Breast epithelium (tissue), 3 donors: ENCODE data around the gene CBX8.

Experiments used
- POLR2A ChIP-seq: fragments of 450-650 bp; IDR thresholded peaks from one replicate; pipeline ENCODE4 v1.6.1; 2016; ENCODE audit warnings: antibody characterized with exemption, mild to moderate bottlenecking, moderate library complexity
- POLR2AphosphoS5 ChIP-seq, 3 donors: sonication (generic); formaldehyde crosslinking; IDR thresholded peaks; one replicate each; pipeline ENCODE4 v1.6.1; 2017; ENCODE audit warnings: antibody characterized with exemption in 3 of 3
- TF ChIP-seq, protein P1 (sequence below), 3 donors: fragments of 450-650 bp; IDR thresholded peaks; one replicate each; pipeline ENCODE4 v1.5.1; 2016 to 2017; ENCODE audit warnings: antibody characterized with exemption in 3 of 3, mild to moderate bottlenecking in 3 of 3, moderate library complexity in 3 of 3

DNA sequence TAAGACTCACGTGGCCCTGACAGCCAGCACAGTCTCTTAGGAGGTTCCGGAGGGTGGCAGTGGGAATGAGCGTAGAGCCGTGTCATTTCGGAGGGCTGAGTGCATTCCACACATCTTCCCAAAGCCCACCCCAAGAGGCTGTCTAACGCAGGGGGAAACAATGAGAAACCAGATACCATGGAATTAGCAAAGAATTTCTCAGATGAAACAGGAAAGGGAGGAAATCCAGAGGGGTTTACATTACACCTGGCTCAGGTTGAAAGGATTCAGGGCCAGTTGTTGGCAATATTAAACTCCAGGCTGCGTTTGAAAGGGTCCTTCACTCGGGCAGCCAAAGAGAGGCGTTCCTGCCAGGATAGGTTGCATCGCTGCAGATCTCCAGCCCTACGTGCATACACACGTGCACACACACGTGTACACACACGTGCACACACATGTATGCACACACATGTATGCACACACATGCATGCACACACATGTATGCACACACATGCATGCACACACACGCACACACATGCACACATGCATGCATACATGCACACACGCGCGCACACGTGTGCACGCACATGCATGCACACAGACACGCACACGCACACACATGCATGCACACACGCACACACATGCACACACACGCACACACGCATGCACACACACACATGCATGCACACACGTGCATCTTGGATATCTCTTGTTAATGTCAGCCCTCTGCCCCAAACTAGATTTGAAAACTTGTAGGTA lies 30.1 kb upstream of the CBX8 start:
- no peak for TF ChIP-seq POLR2AphosphoS5 (IDR thresholded peaks at IDR 0.05)
- TF ChIP-seq, protein P1, sequence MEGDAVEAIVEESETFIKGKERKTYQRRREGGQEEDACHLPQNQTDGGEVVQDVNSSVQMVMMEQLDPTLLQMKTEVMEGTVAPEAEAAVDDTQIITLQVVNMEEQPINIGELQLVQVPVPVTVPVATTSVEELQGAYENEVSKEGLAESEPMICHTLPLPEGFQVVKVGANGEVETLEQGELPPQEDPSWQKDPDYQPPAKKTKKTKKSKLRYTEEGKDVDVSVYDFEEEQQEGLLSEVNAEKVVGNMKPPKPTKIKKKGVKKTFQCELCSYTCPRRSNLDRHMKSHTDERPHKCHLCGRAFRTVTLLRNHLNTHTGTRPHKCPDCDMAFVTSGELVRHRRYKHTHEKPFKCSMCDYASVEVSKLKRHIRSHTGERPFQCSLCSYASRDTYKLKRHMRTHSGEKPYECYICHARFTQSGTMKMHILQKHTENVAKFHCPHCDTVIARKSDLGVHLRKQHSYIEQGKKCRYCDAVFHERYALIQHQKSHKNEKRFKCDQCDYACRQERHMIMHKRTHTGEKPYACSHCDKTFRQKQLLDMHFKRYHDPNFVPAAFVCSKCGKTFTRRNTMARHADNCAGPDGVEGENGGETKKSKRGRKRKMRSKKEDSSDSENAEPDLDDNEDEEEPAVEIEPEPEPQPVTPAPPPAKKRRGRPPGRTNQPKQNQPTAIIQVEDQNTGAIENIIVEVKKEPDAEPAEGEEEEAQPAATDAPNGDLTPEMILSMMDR (IDR thresholded peaks at IDR 0.05), result no peak
- TF ChIP-seq POLR2A, result no peak
